Measurements from ENCODE around the gene DBH. TPM values are rescaled to one million over a fixed set of nuclear protein-coding genes. Genes with fewer than 3 reads are reported as not detected.

DBH gene
- polyA plus RNA-seq, 1 donor (not counting 4 experiments of a cell fraction or from before 2014, with no cell fraction given): not detected

- Histone ChIP-seq H3K4me3 (ENCODE audit: control insufficient read depth in 2 of 3, extremely low read depth in 1 of 3, insufficient read depth in 2 of 3, low read depth in 1 of 3, low read length in 3 of 3) (no peak overlapping the region), H3K9ac (ENCODE audit: control insufficient read depth, extremely low read depth, insufficient read depth, low read length) (no peak overlapping the region), H3K79me2 (ENCODE audit: control insufficient read depth, insufficient read depth, low read length) (no peaks in the 10 kb centered on the region), H2AFZ (ENCODE audit: control insufficient read depth, low read length) (no peak overlapping the region), H3K4me1 (ENCODE audit: control insufficient read depth, extremely low read depth, insufficient read depth, low read length) (no peaks in the 10 kb centered on the region), H3K9me1 (ENCODE audit: control insufficient read depth, extremely low read depth, insufficient read depth, low read length) (no peaks in the 10 kb centered on the region), H3K27ac (ENCODE audit: control insufficient read depth, insufficient read depth, low read length) (no peak overlapping the region), H3K36me3 (ENCODE audit: control insufficient read depth in 2 of 2, extremely low read depth in 1 of 2, insufficient read depth in 2 of 2, low read length in 2 of 2) (no peaks in the 10 kb centered on the region), H3K4me2 (ENCODE audit: control insufficient read depth, extremely low read depth, insufficient read depth, low read depth, low read length) (no peak overlapping the region), H3K9me3 (ENCODE audit: control insufficient read depth, low read depth, low read length) (no peaks in the 10 kb centered on the region), H3K27me3 (ENCODE audit: control insufficient read depth, extremely low read depth, insufficient read depth, low read length) (peaks cover 5% of the 10 kb centered on the region), H4K20me1 (ENCODE audit: control insufficient read depth, extremely low read depth, insufficient read depth, low read length) (no peaks in the 10 kb centered on the region)
- TF ChIP-seq, protein P1, sequence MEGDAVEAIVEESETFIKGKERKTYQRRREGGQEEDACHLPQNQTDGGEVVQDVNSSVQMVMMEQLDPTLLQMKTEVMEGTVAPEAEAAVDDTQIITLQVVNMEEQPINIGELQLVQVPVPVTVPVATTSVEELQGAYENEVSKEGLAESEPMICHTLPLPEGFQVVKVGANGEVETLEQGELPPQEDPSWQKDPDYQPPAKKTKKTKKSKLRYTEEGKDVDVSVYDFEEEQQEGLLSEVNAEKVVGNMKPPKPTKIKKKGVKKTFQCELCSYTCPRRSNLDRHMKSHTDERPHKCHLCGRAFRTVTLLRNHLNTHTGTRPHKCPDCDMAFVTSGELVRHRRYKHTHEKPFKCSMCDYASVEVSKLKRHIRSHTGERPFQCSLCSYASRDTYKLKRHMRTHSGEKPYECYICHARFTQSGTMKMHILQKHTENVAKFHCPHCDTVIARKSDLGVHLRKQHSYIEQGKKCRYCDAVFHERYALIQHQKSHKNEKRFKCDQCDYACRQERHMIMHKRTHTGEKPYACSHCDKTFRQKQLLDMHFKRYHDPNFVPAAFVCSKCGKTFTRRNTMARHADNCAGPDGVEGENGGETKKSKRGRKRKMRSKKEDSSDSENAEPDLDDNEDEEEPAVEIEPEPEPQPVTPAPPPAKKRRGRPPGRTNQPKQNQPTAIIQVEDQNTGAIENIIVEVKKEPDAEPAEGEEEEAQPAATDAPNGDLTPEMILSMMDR (optimal IDR thresholded peaks at IDR 0.05 in 1 of 3, IDR thresholded peaks at IDR 0.05 in 1 of 3, conservative IDR thresholded peaks at IDR 0.05 in 1 of 3; ENCODE audit: extremely low read depth in 1 of 3, insufficient read depth in 2 of 3, low read length in 3 of 3): no peak
- TF ChIP-seq EZH2 (IDR thresholded peaks at IDR 0.05; ENCODE audit: low read length): no peak
- DNase-seq (ENCODE audit: low read depth, low spot score) (no peak), FAIRE-seq (no peak)
- dilution Hi-C loops (cut with MboI; ENCODE audit: extremely low pct_ligation_motif_present, low sequenced_read_pairs): no loop called here
These were observed 47.5 kb downstream of the DBH start for GRCh38 chr9:133683586-133684120.

- no peak overlapping the region for H3K4me2 ChIP-seq (ENCODE audit: control insufficient read depth, extremely low read depth, insufficient read depth, low read depth, low read length)
- dilution Hi-C loops (cut with MboI; ENCODE audit: extremely low pct_ligation_motif_present, low sequenced_read_pairs): no loop called here
- no peaks in the 10 kb centered on the region for H3K4me1 ChIP-seq (ENCODE audit: control insufficient read depth, extremely low read depth, insufficient read depth, low read length)
- no peak for DNase-seq (ENCODE audit: low read depth, low spot score)
- H3K79me2 ChIP-seq (ENCODE audit: control insufficient read depth, insufficient read depth, low read length): no peaks in the 10 kb centered on the region
- H3K27ac ChIP-seq (ENCODE audit: control insufficient read depth, insufficient read depth, low read length): no peak overlapping the region
- no peak for FAIRE-seq
- H2AFZ ChIP-seq (ENCODE audit: control insufficient read depth, low read length): no peak overlapping the region
- H4K20me1 ChIP-seq (ENCODE audit: control insufficient read depth, extremely low read depth, insufficient read depth, low read length): no peaks in the 10 kb centered on the region
- H3K36me3 ChIP-seq (ENCODE audit: control insufficient read depth in 2 of 2, extremely low read depth in 1 of 2, insufficient read depth in 2 of 2, low read length in 2 of 2): no peaks in the 10 kb centered on the region
- H3K9me1 ChIP-seq (ENCODE audit: control insufficient read depth, extremely low read depth, insufficient read depth, low read length): no peaks in the 10 kb centered on the region
- no peak overlapping the region for H3K9ac ChIP-seq (ENCODE audit: control insufficient read depth, extremely low read depth, insufficient read depth, low read length)
- no peaks in the 10 kb centered on the region for H3K9me3 ChIP-seq (ENCODE audit: control insufficient read depth, low read depth, low read length)
- H3K4me3 ChIP-seq (ENCODE audit: control insufficient read depth in 2 of 3, extremely low read depth in 1 of 3, insufficient read depth in 2 of 3, low read depth in 1 of 3, low read length in 3 of 3): no peak overlapping the region
- H3K27me3 ChIP-seq (ENCODE audit: control insufficient read depth, extremely low read depth, insufficient read depth, low read length): peaks cover 5% of the 10 kb centered on the region
- TF ChIP-seq EZH2 (IDR thresholded peaks at IDR 0.05; ENCODE audit: low read length): no peak
- TF ChIP-seq, protein P1 (optimal IDR thresholded peaks at IDR 0.05 in 1 of 3, IDR thresholded peaks at IDR 0.05 in 1 of 3, conservative IDR thresholded peaks at IDR 0.05 in 1 of 3; ENCODE audit: extremely low read depth in 1 of 3, insufficient read depth in 2 of 3, low read length in 3 of 3): no peak
These were observed 48.2 kb downstream of the DBH start for GRCh38 chr9:133684121-133684935.

Measured in keratinocyte (primary cell).